HG02610 (cell line): Measurements from ENCODE around the gene ZBTB20.
A peak's percentile ranks its signal among the peaks of the same experiment; 100 is the strongest.

Experiments used
- ATAC-seq: cut with Tn5 transposase; IDR thresholded peaks from one replicate; pipeline ENCODE4 v1.9.1; 2021; ENCODE audit warnings: mild to moderate bottlenecking, moderate library complexity; ENCODE audit not compliant: unreplicated experiment

ZBTB20 gene

GRCh38 chr3:114941626-114942309 is 205.3 kb downstream of the ZBTB20 start:
- no peak for ATAC-seq

- ATAC-seq, result no peak
These were observed 207.2 kb downstream of the ZBTB20 start for GRCh38 chr3:114939920-114940319.

GRCh38 chr3:114933407-114933806 is 213.7 kb downstream of the ZBTB20 start:
- ATAC-seq, result peak; percentile 56

- ATAC-seq, result no peak
These were observed 216.9 kb downstream of the ZBTB20 start for GRCh38 chr3:114929971-114930732.

GRCh38 chr3:114928989-114929640 is 218.0 kb downstream of the ZBTB20 start:
- no peak for ATAC-seq

- no peak for ATAC-seq
These were observed 242.5 kb downstream of the ZBTB20 start for GRCh38 chr3:114904633-114905032.

- no peak for ATAC-seq
These were observed 243.9 kb downstream of the ZBTB20 start for GRCh38 chr3:114903213-114903612.

- ATAC-seq, result no peak
These were observed 244.4 kb downstream of the ZBTB20 start for GRCh38 chr3:114902691-114903101.

GRCh38 chr3:114900908-114901307 is 246.2 kb downstream of the ZBTB20 start:
- no peak for ATAC-seq

GRCh38 chr3:114899186-114899931 is 247.7 kb downstream of the ZBTB20 start:
- peak; percentile 59 for ATAC-seq

- no peak for ATAC-seq
These were observed 250.1 kb downstream of the ZBTB20 start for GRCh38 chr3:114896978-114897377.

GRCh38 chr3:114893361-114893760 is 253.7 kb downstream of the ZBTB20 start:
- no peak for ATAC-seq

- ATAC-seq, result no peak
These were observed 254.2 kb downstream of the ZBTB20 start for GRCh38 chr3:114892880-114893279.

GRCh38 chr3:114892131-114892879 is 254.8 kb downstream of the ZBTB20 start:
- ATAC-seq, result no peak

GRCh38 chr3:114887806-114888205 is 259.3 kb downstream of the ZBTB20 start:
- no peak for ATAC-seq

- ATAC-seq, result no peak
These were observed 260.2 kb downstream of the ZBTB20 start for GRCh38 chr3:114886905-114887304.

- no peak for ATAC-seq
These were observed 262.7 kb downstream of the ZBTB20 start for GRCh38 chr3:114884213-114884923.

GRCh38 chr3:114880078-114880477 is 267.0 kb downstream of the ZBTB20 start:
- no peak for ATAC-seq

GRCh38 chr3:114879059-114880031 is 267.7 kb downstream of the ZBTB20 start:
- ATAC-seq, result peak; percentile 91
